ENCODE data around the gene MYO1A. TPM values are rescaled to one million over a fixed set of nuclear protein-coding genes. Genes with fewer than 3 reads are reported as not detected.
A peak's percentile ranks its signal among the peaks of the same experiment; 100 is the strongest.

The MYO1A gene
- total RNA-seq, 1 experiment from 2014 or later, result 0.26 TPM

GRCh38 chr12:57004651-57005050 is 45.3 kb downstream of the MYO1A start:
- no peaks in the 10 kb centered on the region for H3K27me3 ChIP-seq (ENCODE audit: insufficient read depth, low read length)
- H4K20me1 ChIP-seq (ENCODE audit: control insufficient read depth, insufficient read depth, insufficient read length), result no peaks in the 10 kb centered on the region
- 0 out of 2 replicates have a peak, but pooled peaks cover 3% of the 10 kb centered on the region for H3K4me1 ChIP-seq (ENCODE audit: insufficient read depth, low read length)
- no peak overlapping the region for H3T11ph ChIP-seq (ENCODE audit: low read length)
- H2BK20ac ChIP-seq (ENCODE audit: low read depth, low read length, poor library complexity, severe bottlenecking), result no peak overlapping the region
- no peak overlapping the region for H2BK5ac ChIP-seq (ENCODE audit: insufficient read length, low read length)
- Mint-ChIP-seq H3K4me1 (peaks cover 29 to 35% of the 10 kb centered on the region in 2 experiments), H3K27me3 (ENCODE audit: low read depth) (no peaks in the 10 kb centered on the region; the same call in 1 of the 2 replicates), H3K9me3 (no peaks in the 10 kb centered on the region), H3K4me3 (peak overlapping the region; percentile 91 to 93; a peak in 4 of 5 replicates), H3K36me3 (ENCODE audit: insufficient read depth in 1 of 3, low read depth in 3 of 3) (peaks cover 25 to 50% (median 48%) of the 10 kb centered on the region in 3 experiments; a peak in 6 of 7 replicates), H3K27ac (no peak overlapping the region)
- H3K9ac ChIP-seq (ENCODE audit: extremely low read depth, insufficient read length, low read length), result no peak overlapping the region
- DNase-seq, result no peak
- H2BK12ac ChIP-seq (ENCODE audit: insufficient read length, low read depth, low read length), result no peak overlapping the region
- no peak overlapping the region for H3K18ac ChIP-seq (ENCODE audit: insufficient read length, low read depth, low read length)
- no peak overlapping the region for H4K91ac ChIP-seq (ENCODE audit: insufficient read length, low read depth, low read length)
- H3K23ac ChIP-seq (ENCODE audit: insufficient read length, low read depth, low read length), result no peak overlapping the region
- no peak overlapping the region for H2BK15ac ChIP-seq (ENCODE audit: low read depth, low read length)
- H2AK5ac ChIP-seq (ENCODE audit: insufficient read length, low read length), result no peak overlapping the region
- H2AFZ ChIP-seq (ENCODE audit: low read length), result no peak overlapping the region
- H3K56ac ChIP-seq (ENCODE audit: insufficient read length, low read depth, low read length), result no peak overlapping the region
- H3K23me2 ChIP-seq (ENCODE audit: insufficient read length, low read depth, low read length, poor library complexity, severe bottlenecking), result no peaks in the 10 kb centered on the region
- H3K27ac ChIP-seq (ENCODE audit: insufficient read length, low read depth, low read length), result no peak overlapping the region
- no peak overlapping the region for H3K4ac ChIP-seq (ENCODE audit: low read depth, low read length)
- TF ChIP-seq, protein P1, sequence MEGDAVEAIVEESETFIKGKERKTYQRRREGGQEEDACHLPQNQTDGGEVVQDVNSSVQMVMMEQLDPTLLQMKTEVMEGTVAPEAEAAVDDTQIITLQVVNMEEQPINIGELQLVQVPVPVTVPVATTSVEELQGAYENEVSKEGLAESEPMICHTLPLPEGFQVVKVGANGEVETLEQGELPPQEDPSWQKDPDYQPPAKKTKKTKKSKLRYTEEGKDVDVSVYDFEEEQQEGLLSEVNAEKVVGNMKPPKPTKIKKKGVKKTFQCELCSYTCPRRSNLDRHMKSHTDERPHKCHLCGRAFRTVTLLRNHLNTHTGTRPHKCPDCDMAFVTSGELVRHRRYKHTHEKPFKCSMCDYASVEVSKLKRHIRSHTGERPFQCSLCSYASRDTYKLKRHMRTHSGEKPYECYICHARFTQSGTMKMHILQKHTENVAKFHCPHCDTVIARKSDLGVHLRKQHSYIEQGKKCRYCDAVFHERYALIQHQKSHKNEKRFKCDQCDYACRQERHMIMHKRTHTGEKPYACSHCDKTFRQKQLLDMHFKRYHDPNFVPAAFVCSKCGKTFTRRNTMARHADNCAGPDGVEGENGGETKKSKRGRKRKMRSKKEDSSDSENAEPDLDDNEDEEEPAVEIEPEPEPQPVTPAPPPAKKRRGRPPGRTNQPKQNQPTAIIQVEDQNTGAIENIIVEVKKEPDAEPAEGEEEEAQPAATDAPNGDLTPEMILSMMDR (conservative IDR thresholded peaks at IDR 0.05), result no peak
- H3K9me3 ChIP-seq (ENCODE audit: control insufficient read depth, low read depth, low read length), result no peaks in the 10 kb centered on the region
- peaks cover 14% of the 10 kb centered on the region for H3K79me1 ChIP-seq (ENCODE audit: insufficient read depth, low read depth, low read length, poor library complexity, severe bottlenecking)
- H3K4me2 ChIP-seq (ENCODE audit: insufficient read depth, insufficient read length, low read length), result no peak overlapping the region
- peaks cover 3% of the 10 kb centered on the region; the same call in 1 of the 2 replicates for H3K79me2 ChIP-seq (ENCODE audit: insufficient read depth, low read length)
- H4K8ac ChIP-seq (replicated peaks; ENCODE audit: insufficient read length, low read depth, low read length), result no peak overlapping the region
- no CpG with 5 or more reads among the region's 6 CpGs for WGBS (ENCODE audit: extremely low coverage, insufficient read length, low lambda C conversion rate)
- no peak overlapping the region for H4K5ac ChIP-seq (ENCODE audit: insufficient read length, low read depth, low read length)
- no peak overlapping the region for H3K14ac ChIP-seq (ENCODE audit: insufficient read depth, low read length)
- H2BK120ac ChIP-seq (ENCODE audit: low read depth, low read length, poor library complexity, severe bottlenecking), result no peak overlapping the region

Data from H9 (cell line).